Osteocyte (in vitro differentiated cells): ENCODE results near the gene EXD1. TPM values are rescaled to one million over a fixed set of nuclear protein-coding genes. Genes with fewer than 3 reads are reported as not detected.
"Not testable (repeated sequence)": the region's sequence is repeated elsewhere in the genome, so short reads cannot be mapped to it uniquely, and the experiment has no call there.

ENCODE experiments used
- DNase-seq: peaks from one replicate; pipeline ENCODE4 v3.0.0; 2021; ENCODE audit warnings: mixed read lengths; ENCODE audit not compliant: unreplicated experiment; ENCODE audit errors: extremely low spot score
- H3K27ac Mint-ChIP-seq: one replicate; pipeline ENCODE4 v1.8.0; 2021; ENCODE audit warnings: mild to moderate bottlenecking, mixed read lengths; ENCODE audit not compliant: unreplicated experiment
- H3K27me3 Mint-ChIP-seq: one replicate; pipeline ENCODE4 v1.8.0; 2021; ENCODE audit warnings: mixed read lengths; ENCODE audit not compliant: unreplicated experiment
- H3K36me3 Mint-ChIP-seq: one replicate; pipeline ENCODE4 v1.8.0; 2021; ENCODE audit warnings: mixed read lengths; ENCODE audit not compliant: unreplicated experiment
- H3K4me1 Mint-ChIP-seq: one replicate; pipeline ENCODE4 v1.8.0; 2021; ENCODE audit warnings: mixed read lengths; ENCODE audit not compliant: unreplicated experiment
- H3K4me3 Mint-ChIP-seq: one replicate; pipeline ENCODE4 v1.8.0; 2021; ENCODE audit warnings: mild to moderate bottlenecking, moderate library complexity, mixed read lengths; ENCODE audit not compliant: unreplicated experiment
- H3K9me3 Mint-ChIP-seq: one replicate; pipeline ENCODE4 v1.8.0; 2021; ENCODE audit warnings: mixed read lengths; ENCODE audit not compliant: unreplicated experiment
- total RNA-seq: library from RNA; stranded (reverse); gene quantifications from 2 replicates; pipeline ENCODE4 v1.2.1, GENCODE V29; 2021
- TF ChIP-seq, protein P1 (sequence below): fragments of 200-600 bp; sonication (generic); IDR thresholded peaks from 2 replicates; pipeline ENCODE4 v1.5.0; 2021; ENCODE audit warnings: antibody characterized with exemption, mild to moderate bottlenecking, moderate library complexity

The EXD1 gene
- total RNA-seq, 1 donor from 2014 or later, result not detected

DNA sequence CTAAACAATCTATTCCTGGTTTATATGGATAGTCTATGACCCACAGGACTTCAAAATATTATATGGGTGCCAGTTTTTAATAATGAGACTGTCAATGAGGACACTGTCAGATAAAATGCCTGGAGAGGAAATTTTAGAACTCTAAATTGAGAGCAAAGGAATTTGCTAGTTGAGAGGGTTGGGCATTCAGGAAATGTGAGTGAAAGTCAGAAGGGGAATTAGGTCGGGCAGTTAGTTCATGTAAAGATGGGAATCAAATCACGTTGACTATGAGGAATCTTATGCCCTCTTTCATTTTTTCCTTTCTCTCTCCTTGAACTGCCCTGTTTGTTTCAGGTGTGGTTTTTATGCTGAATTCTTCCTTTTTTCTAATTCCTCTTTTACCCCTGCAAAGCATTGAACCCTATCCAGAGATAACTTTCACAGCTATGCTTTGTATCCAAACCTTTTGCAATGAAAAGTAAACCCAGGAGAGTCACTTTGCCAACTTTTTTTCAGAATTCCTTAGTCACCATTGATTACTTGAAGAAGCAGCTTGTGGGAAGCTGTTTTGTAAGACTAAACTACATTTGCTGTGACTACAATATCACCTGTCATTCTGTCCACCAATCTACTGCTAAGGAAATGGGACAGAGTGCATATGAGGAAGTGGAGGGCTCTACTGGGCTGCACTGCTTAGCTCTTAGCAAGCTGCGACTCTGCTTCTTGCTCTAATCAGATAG is 28.4 kb upstream of the EXD1 start:
- H3K27ac Mint-ChIP-seq, result no peak overlapping the region

DNA sequence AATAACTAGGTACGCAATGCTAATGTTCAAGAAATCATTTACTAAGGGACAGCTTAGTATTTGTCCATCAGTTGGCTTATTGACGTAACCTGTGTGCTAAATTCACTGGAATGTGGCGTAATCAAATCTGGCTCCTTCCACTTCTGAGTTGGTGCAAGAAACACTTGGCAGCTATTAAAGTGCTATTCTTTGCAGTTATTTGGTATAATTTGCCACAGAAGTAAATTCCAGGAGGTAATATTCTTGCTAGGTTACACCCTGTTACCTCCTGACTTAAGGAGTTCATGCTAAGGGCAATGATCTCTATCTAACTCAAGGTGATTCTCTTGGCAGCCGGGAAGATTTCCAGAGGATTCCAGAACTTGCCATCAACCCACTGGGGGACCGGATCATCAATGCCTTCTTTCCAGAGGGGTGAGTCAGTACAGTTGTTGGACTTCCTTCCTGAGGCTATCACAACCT is 26.1 kb upstream of the EXD1 start:
- H3K27ac Mint-ChIP-seq, result no peak overlapping the region
- no peak overlapping the region for H3K4me3 Mint-ChIP-seq
- TF ChIP-seq, protein P1, sequence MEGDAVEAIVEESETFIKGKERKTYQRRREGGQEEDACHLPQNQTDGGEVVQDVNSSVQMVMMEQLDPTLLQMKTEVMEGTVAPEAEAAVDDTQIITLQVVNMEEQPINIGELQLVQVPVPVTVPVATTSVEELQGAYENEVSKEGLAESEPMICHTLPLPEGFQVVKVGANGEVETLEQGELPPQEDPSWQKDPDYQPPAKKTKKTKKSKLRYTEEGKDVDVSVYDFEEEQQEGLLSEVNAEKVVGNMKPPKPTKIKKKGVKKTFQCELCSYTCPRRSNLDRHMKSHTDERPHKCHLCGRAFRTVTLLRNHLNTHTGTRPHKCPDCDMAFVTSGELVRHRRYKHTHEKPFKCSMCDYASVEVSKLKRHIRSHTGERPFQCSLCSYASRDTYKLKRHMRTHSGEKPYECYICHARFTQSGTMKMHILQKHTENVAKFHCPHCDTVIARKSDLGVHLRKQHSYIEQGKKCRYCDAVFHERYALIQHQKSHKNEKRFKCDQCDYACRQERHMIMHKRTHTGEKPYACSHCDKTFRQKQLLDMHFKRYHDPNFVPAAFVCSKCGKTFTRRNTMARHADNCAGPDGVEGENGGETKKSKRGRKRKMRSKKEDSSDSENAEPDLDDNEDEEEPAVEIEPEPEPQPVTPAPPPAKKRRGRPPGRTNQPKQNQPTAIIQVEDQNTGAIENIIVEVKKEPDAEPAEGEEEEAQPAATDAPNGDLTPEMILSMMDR, result no peak
- H3K27me3 Mint-ChIP-seq, result no peaks in the 10 kb centered on the region
- H3K36me3 Mint-ChIP-seq, result peaks cover 25% of the 10 kb centered on the region
- no peak for DNase-seq
- H3K9me3 Mint-ChIP-seq, result no peaks in the 10 kb centered on the region
- no peaks in the 10 kb centered on the region for H3K4me1 Mint-ChIP-seq

More for the DNA sequence above, 28.4 kb upstream of the EXD1 start:
- TF ChIP-seq, protein P1, result no peak
- H3K4me1 Mint-ChIP-seq, result no peaks in the 10 kb centered on the region
- H3K9me3 Mint-ChIP-seq, result no peaks in the 10 kb centered on the region
- H3K36me3 Mint-ChIP-seq, result peaks cover 34% of the 10 kb centered on the region
- H3K27me3 Mint-ChIP-seq, result no peaks in the 10 kb centered on the region
- H3K4me3 Mint-ChIP-seq, result no peak overlapping the region
- DNase-seq, result no peak

DNA sequence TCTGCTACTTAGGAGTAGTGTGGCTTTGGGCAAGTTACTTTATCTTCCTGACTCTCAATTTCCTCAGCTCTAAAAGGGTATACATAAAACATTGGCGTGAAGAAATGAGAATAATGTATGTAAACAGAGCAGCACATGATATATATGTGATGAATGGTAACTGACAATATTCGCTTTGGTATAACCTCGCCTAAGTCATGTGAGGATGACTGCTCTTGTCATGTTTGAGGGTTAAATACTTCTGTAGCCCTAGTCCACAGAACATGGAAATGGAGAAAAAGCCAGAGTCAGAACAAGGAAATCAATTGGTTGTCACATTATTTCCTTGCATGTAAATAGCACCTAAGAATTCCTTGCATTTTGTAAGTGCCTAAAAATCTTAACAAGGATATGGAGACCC is 25.5 kb upstream of the EXD1 start:
- H3K4me3 Mint-ChIP-seq, result no peak overlapping the region
- no peaks in the 10 kb centered on the region for H3K9me3 Mint-ChIP-seq
- TF ChIP-seq, protein P1, result no peak
- H3K36me3 Mint-ChIP-seq, result peaks cover 28% of the 10 kb centered on the region
- no peak for DNase-seq
- H3K27ac Mint-ChIP-seq, result no peak overlapping the region
- H3K27me3 Mint-ChIP-seq, result no peaks in the 10 kb centered on the region
- H3K4me1 Mint-ChIP-seq, result no peaks in the 10 kb centered on the region

- H3K4me1 Mint-ChIP-seq, result peaks cover 6% of the 10 kb centered on the region
- H3K9me3 Mint-ChIP-seq, result no peaks in the 10 kb centered on the region
- TF ChIP-seq, protein P1, result no peak
- H3K36me3 Mint-ChIP-seq, result peaks cover 26% of the 10 kb centered on the region
- no peaks in the 10 kb centered on the region for H3K27me3 Mint-ChIP-seq
- no peak overlapping the region for H3K4me3 Mint-ChIP-seq
- no peak overlapping the region for H3K27ac Mint-ChIP-seq
- DNase-seq, result no peak
Measured at GRCh38 chr15:41254560-41254959, 24.0 kb upstream of the EXD1 start.

DNA sequence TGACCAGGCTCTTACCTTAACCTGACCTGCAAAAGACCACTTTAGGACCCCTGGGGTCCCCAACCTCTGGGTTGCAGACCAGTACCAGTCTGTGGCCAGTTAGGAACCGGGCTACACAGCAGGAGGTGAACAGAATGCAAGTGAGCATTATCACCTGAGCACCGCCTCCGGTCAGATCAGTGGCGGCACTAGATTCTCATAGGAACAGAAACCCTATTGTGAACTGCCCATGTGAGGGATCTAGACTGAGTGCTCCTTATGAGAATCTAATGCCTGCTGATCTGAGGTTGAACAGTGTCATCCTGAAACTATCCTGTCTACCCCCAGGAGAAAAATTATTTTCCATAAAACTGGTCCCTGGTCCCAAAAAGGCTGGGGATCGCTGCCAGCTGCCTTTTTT is 20.9 kb upstream of the EXD1 start:
- Mint-ChIP-seq H3K9me3 (no peaks in the 10 kb centered on the region), H3K4me3 (no peak overlapping the region), H3K27me3 (no peaks in the 10 kb centered on the region), H3K36me3 (peaks cover 17% of the 10 kb centered on the region), H3K27ac (no peak overlapping the region), H3K4me1 (peaks cover 7% of the 10 kb centered on the region)
- TF ChIP-seq, protein P1, result no peak
- no peak for DNase-seq

DNA sequence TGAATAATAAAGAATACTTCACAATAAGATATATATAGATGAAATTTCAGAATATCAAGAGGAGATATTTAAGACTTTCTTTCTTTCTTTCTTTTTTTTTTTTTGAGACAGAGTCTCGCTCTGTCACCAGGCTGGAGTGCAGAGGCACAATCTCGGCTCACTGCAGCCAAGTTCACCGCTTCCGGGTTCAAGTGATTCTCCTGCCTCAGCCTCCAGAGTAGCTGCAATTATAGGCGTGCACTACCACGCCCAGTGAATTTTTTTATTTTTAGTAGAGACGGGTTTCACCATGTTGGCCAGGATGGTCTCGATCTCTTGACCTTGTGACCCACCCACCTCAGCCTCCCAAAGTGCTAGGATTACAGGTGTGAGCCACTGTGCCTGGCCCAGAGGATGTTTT is 20.2 kb upstream of the EXD1 start:
- H3K27me3 Mint-ChIP-seq, DNase-seq, H3K27ac Mint-ChIP-seq, H3K9me3 Mint-ChIP-seq, H3K4me1 Mint-ChIP-seq, H3K4me3 Mint-ChIP-seq: not testable (repeated sequence)
- H3K36me3 Mint-ChIP-seq, result peaks cover 17% of the 10 kb centered on the region
